ENCODE measurements around the gene PLS3.

GRCh38 chrX:115697806-115698205 is 136.8 kb downstream of the PLS3 start:
- TF ChIP-seq CTCF (IDR thresholded peaks at IDR 0.05) (no peak), POLR2A (IDR thresholded peaks at IDR 0.05) (no peak)

Data from lower leg skin (tissue), 3 donors.